ENCODE measurements around the gene DAGLB.

GRCh38 chr7:6422926-6423632 is 24.7 kb downstream of the DAGLB start:
- TF ChIP-seq GATA3 (IDR thresholded peaks at IDR 0.05; ENCODE audit: low read depth, low read length), result no peak
- no peak for TF ChIP-seq GATA2 (IDR thresholded peaks at IDR 0.05; ENCODE audit: low read depth, low read length)
